Stomach (tissue), 4 donors: ENCODE measurements around the gene ANKRD12.

ENCODE experiments used
- CTCF ChIP-seq, 7 experiments: fragments of 450-650 bp in 4 of 7; fragments of 200-600 bp in 3 of 7; sonication (generic) in 3 of 7; IDR thresholded peaks; one replicate each; pipeline ENCODE4 v1.5.1; 2016 to 2019; ENCODE audit warnings: antibody characterized with exemption in 7 of 7, control low read depth in 2 of 7, mild to moderate bottlenecking in 1 of 7
- EP300 ChIP-seq: sonication (generic); formaldehyde crosslinking; IDR thresholded peaks from one replicate; pipeline ENCODE4 v1.6.1; 2017; ENCODE audit warnings: antibody characterized with exemption

- TF ChIP-seq CTCF (IDR thresholded peaks at IDR 0.05) (no peak), EP300 (no peak)
Observed at GRCh38 chr18:9329471-9329870, 192.9 kb downstream of the ANKRD12 start.
